Measurements from ENCODE around the gene MRPL49.

GRCh38 chr11:65128182-65129145 is 6.3 kb downstream of the MRPL49 start:
- TF ChIP-seq CTCF (IDR thresholded peaks at IDR 0.05) (no peak), POLR2A (IDR thresholded peaks at IDR 0.05) (no peak)
